Stimulated activated naive CD8-positive, alpha-beta T cell treated with anti-CD3 and anti-CD28 coated beads, Interleukin-15, Interleukin-2, amounts not matched to agents 100 U/mL and 50 U/mL, for 24 hours (primary cell): ENCODE measurements around the gene ASIC4.

Experiments
- ATAC-seq: fragments of 150-1000 bp; cut with Tn5 transposase; one replicate; pipeline ENCODE4 v1.10.0; 2021
- DNase-seq: peaks from one replicate; pipeline ENCODE4 v3.0.0; 2021

ASIC4 gene

GRCh38 chr2:219515874-219516629, 1.8 kb downstream of the ASIC4 start:
- ATAC-seq (no peak), DNase-seq (no peak)

- no peak for ATAC-seq
- no peak for DNase-seq
Measured at GRCh38 chr2:219516888-219517287, 2.6 kb downstream of the ASIC4 start.

DNA sequence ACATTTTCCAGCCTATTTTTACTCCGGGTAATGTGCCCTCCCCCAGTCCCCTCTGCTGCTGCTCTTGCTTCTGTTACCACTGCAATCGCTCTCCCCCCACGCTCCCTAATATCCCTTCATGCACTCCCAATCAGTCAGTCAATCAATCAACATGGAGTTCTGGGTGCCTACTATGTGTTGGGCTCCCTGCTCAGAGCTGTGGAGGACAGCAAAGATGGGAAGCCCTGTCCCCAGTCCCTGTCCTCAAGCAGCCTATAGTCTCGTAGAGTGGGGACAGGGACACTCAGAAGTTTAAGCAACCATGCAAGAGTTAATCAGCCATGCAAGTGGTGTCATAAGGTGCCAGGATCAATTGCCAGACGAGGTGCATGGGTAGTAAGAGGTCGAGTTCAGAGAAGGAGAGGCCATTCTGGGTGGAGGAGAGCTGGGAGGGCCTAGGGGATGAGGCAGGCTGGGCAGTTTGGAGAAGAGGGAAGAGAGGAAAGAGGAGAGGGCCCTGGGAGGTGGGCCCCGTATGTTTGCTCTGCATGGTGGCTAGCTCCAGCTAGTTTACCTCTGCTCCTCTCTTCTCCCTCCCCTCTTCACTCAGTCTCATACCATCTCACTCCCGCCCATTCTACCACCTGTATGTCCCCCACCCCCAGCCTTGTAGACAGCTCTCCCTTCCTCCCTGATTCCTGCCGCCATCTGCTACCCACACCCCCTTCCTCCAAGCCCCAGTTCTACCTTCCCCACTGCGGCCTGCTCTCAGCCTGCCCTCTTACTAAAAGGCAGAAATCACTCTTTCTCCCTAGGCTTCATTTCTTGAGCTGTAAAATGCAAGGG, 3.9 kb downstream of the ASIC4 start:
- ATAC-seq (no peak), DNase-seq (no peak)

DNA sequence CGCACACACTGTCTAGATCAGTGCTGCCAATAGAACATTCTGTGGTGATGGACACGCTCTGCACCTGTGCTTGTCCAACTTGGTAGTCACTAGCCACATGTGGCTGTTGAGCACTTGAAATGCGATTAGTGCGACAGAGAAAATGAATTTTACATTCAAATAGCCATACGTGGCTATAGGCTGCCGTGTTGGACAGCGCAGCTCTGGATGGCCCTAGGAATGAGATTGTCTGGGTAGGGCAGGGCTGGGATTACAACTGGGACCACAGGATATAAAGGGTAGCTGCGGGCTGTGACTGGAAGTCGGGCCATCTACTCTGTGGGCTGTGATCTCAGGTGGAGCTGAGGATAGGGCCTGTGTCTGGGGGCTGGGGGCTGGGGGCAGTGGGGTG, 5.2 kb downstream of the ASIC4 start:
- DNase-seq = no peak
- no peak for ATAC-seq

DNA sequence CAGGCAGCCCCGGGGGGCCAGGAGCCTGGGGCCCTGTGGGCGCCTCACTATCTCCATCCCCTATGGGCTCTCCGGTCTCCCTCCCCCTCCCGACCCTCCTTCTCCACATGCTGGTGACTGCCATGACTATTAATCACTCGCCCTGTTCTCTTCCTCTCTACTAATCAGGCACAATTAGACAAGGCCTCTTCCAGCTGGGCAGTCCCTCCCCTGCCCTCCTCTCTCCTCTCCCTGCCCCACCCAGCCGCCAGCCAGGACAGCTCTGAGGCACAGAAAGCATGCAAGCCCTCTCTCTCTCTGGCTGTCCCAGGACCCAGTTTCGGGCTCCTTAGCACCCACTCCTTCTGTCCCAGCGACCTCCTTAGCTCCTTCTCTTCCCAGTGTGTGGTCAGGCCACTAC, 5.8 kb downstream of the ASIC4 start:
- no peak for ATAC-seq
- no peak for DNase-seq

DNA sequence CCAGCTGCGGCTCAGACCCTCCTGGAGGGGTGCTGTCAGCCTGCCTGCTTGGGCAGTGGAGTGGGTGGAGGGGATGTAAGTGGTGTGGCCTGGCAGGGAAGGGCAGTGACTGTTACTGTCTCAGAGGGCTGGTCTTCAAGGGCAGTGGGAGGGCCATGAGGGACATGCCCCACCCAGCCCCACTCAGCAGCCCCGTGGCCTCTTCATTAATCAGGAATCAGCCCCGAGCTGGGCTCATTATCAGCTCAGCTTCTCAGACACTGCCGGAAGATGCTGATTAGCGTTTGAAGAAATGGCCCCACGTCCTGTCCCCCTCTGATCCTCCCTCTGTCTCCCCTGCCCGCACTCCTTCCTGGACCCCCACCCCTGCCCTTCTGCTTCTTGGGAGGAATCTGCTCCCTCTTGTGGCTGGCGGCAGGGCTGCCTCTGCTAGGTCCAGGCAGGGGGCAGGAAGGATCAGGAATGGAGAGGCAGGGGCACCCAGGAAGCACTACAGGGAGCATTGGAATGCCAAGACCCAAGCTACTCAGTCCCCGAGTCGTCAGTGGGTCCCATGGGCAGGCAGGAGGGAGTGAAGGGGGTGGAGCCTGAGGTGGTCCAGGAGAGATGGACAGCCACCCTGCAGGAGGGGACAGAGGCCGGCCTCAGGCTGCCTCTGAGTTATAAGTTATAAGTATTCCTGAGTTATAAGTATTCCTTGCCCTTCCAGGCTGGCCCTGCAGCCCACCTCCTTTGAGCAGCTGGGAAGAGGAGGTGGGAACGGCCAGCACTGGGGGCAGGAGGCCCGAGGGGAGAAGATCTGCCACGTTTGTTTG, 7.0 kb downstream of the ASIC4 start:
- no peak for ATAC-seq
- DNase-seq = no peak

GRCh38 chr2:219522111-219523030, 8.1 kb downstream of the ASIC4 start:
- no peak for DNase-seq
- no peak for ATAC-seq

DNA sequence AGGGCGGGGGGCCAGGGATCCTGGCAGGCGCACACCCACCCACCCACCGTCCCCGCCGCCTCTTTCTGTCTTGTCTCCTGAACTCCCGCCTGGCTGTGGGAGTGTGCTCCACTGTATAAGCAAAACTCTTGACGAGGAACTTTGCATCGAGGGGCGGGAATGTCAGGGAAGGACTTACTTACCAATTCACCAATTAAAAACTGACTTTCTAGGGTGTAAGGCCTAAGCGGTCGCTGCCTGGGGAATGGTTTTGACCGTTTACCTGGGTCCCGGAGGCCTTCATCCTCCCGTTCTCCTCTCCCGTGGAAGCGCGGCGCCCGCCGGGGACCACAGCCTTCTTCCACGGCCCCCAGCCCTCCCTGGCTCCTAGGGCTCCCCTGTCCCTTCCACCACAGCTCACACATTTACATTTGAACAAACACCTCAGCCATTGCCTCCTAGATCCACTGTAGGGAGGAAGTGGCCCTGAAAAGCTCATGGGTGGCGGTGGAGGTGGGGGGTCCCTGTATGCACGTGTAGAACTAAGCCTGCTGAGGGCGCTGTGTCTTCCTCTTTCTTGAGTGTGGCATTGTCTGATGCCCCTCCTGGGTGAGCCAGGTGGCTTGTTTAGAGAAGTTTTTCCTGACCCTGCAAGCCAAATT, 8.9 kb downstream of the ASIC4 start:
- DNase-seq = no peak
- no peak for ATAC-seq

DNA sequence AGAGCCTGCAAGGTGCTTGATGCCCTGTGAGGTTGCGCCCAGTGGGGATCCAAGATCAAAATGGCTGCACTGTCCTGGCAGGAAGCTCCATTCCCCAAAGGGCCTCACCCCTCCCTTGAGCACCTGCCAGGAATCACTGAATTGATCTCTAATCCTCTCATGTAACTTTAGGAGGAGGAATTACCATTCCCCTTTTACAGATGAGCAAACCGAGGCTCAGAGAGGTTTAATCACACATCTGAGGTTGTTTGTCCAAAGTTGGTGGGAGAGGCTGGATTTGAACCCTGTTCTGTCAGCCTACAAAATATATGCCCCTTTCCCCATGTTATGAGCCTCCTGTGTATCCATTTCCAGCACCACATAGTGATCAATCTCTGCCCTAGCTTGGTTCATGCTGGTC, 10.5 kb downstream of the ASIC4 start:
- DNase-seq (no peak), ATAC-seq (no peak)

DNA sequence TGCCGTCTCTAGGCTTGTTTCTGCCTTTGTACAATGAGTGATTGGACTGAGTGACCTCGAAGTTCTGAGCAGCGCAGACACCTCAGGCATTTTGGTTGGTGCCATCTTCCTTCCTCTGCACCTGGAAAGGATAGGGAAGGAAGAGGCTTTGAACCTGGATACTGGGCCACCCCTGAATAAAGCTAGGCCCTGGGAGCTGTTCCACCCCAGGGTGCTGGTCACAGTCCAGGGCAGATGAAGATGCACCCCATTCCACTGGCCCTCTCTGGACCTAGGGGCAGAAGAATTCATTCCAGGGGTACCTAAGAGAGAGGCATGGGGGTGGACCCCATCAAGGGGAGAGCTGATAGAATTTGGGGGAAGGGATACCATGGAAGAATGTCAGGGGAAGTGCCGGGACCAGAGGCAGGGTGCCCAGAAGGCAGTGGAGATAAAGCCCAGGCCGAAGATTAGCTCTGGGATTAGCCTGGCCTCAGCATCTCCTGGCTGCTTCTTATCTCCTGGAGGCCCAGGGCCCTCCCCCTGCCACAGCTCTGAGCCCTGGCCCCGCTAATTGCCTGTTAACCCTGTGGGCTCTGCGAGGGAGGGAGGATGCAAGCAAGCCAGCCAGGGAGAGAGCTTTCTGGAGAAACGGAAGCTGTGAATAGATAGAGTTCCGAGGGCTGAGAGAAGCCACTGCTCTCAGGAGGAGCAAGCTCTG, 11.4 kb downstream of the ASIC4 start:
- DNase-seq = no peak

DNA sequence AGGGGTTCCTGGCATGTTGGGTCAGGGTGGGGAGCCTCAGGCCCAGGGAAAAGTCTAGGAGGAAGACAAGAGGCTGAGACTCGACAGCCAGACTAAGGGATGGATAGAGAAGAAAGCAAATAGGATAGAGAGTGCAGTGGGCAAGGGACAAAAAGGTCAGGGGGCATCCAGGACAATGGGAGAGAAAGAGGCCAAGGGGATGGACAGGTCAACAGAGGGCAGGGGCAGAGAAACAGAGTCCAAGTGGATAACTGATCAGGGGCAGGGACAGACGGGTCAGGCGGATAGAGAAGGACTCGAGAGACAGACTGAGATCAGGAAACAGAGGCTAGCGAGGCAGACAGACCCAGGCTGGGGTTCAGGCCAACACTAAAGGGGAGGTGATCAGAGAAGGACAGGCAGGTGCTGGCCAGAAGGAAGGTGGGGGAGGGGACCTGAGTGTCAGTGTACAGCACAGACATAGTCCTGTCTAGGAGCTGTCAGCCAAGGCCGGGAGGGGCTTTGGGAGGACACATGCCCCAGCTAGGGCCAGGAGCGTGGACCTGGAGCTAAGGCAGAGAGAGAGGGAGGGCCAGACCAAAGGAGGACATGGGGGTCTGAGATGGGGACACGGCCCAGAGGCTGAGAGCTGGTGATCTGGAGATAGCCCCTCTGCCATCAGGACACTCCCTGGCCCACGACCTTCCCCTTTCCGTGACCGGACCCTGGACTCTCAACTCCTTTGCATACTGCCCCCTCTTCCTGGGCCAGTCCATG, 12.2 kb downstream of the ASIC4 start:
- ATAC-seq (no peak), DNase-seq (no peak)

More for the DNA sequence above, 11.4 kb downstream of the ASIC4 start:
- no peak for ATAC-seq

DNA sequence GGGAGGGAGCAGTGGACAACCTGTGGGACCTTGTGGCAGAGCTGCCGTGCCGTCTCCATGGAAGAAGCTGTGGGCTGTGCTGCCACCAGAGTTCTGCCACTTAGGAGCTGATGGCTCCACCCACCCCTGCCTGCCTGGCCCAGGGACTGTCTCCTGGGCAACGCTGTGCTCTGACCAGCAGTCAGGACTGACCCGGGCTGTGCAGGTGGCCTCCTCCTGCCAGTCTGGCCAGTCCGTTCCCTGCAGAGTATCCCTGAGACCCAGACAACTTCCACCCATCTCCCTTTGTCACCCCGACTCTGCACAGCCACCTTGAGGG, 12.8 kb downstream of the ASIC4 start:
- ATAC-seq (no peak), DNase-seq (no peak)

- ATAC-seq (no peak), DNase-seq (no peak)
Measured at GRCh38 chr2:219527472-219527871, 13.2 kb downstream of the ASIC4 start.

DNA sequence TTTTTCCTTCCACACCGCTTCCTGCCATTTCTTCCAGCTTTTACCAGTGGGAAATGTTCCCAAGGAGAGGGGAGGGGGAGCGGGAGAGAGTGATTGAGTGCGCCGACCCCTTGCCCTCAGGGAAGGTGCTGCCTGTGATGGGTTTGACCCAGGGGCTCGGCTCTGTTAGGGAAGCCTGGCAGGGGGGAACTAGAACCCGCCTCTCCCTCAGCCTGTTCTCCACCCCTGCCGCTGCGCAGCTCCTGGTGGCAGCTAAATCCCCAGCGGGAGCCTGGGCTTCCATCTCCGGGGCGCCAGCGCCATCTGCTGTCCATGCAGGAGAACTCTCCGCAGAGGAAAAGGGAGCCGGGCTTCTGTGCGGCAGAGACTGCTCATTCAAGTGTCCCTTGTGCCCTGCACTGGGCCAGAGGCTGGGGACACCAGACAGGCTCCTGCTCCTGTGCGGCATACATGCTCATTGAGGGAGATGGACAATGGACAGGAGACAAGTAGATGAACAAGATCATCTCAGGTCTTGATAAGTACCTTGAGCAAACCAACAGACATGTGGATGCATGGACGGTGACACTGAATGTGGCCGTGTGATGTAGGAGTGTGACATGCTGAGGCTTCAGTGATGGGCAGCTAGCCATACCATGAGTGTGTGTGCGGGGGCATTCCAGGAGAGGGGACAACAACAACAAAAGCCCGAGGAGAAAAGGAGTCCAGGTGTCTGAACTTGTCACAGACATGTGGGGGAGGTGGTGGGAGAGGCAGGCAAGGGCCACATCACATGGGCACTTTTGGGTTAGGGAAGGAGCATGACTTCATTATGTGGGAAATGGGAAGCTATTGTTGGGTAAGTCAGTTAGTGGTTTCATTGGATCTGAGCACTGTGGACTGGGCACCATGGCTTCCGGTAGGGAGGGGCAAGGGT, 16.0 kb downstream of the ASIC4 start:
- DNase-seq (peak; percentile 91), ATAC-seq (peak; percentile 87)

DNA sequence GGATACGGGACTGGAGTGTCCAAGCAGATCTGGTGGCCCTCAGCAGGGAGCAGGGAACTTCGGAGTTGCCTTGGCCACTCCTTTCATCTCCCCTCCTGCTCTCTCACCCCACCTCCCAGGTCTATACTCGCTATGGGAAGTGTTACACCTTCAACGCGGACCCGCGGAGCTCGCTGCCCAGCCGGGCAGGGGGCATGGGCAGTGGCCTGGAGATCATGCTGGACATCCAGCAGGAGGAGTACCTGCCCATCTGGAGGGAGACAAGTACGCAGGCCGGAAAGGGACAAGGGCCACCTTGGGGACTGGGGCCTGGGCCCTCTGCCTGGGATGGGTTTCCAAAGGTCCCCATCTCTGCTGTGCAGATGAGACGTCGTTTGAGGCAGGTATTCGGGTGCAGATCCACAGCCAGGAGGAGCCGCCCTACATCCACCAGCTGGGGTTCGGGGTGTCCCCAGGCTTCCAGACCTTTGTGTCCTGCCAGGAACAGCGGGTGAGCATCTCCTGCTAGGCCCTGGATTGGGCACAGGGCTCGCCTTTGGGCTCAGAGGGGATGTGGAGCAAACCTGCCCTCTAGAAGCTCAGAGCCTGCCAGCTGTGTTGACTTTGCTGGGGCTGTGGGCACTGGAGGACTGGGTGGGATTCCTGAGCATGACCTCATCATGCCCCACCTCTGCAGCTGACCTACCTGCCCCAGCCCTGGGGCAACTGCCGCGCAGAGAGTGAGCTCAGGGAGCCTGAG, 17.5 kb downstream of the ASIC4 start:
- ATAC-seq (no peak), DNase-seq (no peak)

GRCh38 chr2:219532378-219532649, 18.0 kb downstream of the ASIC4 start:
- ATAC-seq = no peak
- no peak for DNase-seq

GRCh38 chr2:219533930-219534661, 19.8 kb downstream of the ASIC4 start:
- ATAC-seq (no peak), DNase-seq (no peak)

DNA sequence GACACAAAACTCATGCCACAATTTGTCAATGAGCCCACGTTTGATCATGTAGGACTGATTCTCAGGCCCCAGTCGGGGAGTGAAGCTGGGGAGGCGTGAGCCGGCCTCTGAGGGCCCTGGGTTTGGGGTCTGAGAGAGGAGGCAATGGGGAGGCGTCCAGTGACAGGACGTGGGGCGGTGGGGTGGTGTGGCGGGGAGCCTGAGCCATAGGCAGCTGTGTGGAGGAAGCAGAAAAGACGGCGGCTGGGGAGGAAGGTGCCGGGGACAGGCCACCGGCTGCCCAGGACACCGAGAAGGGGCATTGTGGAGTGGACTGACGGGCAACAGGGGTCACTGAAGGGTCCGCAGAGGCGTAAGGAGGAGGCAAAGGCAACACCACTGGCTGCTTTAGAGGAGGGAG, 22.1 kb downstream of the ASIC4 start:
- no peak for ATAC-seq
- DNase-seq = no peak
